RKO (cell line): ENCODE measurements around the gene PLXNB1.

Experiments used
- DNase-seq: peaks from one replicate; pipeline ENCODE4 v3.0.0-alpha.2; 2016; ENCODE audit warnings: low spot score

Gene PLXNB1

DNA sequence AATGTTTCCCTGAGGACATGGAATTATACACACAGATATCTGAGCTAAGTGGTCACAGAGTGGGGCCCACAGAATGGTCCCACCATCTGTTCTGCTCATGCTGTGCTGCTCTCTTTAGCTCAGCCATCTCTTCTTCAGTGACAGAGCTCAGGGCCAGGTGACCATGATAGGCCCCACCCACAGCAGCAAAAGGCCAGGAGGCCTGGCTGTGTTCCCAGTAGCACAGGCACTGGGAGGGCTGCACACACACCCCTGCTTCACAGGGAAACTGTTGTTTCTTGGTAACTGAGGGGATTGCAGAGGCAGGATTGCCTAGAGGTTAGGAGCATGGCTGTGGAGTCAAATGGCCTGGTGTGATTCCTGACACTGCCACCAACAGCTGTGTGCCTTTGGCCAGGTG is 62.7 kb downstream of the PLXNB1 start:
- no peak for DNase-seq

- no peak for DNase-seq
Measured at GRCh38 chr3:48364840-48365239, 65.0 kb downstream of the PLXNB1 start.

DNA sequence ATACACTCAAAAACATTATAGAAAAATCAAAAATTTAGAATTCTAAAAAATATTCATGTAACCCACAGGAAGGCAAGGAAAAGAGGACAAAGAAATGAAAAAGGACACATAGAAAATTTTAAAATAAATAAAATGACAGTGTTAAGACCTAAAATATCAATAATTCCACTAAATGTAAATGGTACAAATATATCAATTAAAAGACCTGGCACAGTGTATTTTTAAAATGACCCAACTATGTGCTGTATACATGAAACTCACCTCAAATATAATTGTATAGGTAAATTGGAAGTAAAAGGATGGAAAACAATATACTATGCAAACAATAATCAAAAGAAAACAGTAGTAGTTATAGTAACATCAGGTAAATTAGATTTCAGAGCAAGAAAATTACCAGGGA is 68.0 kb downstream of the PLXNB1 start:
- DNase-seq, result no peak

GRCh38 chr3:48356419-48356818 is 73.5 kb downstream of the PLXNB1 start:
- DNase-seq, result no peak

DNA sequence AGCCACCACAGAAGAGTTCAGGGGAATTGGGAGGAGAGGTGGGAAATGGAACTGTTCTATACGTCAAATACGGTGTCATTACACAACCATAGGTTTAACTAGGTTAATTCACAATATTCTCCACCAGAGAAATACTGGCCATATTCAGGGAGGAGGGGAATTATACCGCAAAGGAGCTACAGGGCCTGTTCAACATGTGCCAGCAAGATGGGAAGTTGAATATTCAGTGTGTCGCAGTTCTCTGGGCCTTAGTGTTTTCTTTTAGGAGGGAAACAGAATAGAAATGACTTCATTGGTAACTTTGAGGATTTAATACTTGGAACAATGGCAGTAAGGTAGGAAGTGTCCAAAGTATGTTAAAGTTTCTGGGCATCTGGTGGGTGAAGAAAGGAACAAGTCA is 75.9 kb downstream of the PLXNB1 start:
- no peak for DNase-seq
